HUDEP-2 (cell line): Measurements from ENCODE around the gene NCLN.

Experiments
- DNase-seq, 76 experiments: peaks; one replicate each; lab custom pipeline; 2025; ENCODE audit not compliant: unreplicated experiment in 76 of 76; lab: John Stamatoyannopoulos, UW

The NCLN gene

GRCh38 chr19:3185461-3186159 lies at the start of gene NCLN:
Gene NCLN, plus strand, starts transcription at chr19:3185930. Its CDS starts 101 bp downstream, at chr19:3186031.
- DNase-seq, result peak in 74 of 76 experiments; percentile 70 to 99 (median 94)

GRCh38 chr19:3135961-3136683 lies 49.6 kb upstream of the NCLN start, which contains the start of gene GNA15:
Gene GNA15, plus strand, starts transcription at chr19:3136033. Its CDS starts 418 bp downstream, at chr19:3136451.
- DNase-seq, result peak in 55 of 76 experiments; percentile 13 to 80 (median 50)

- no peak for DNase-seq
Measured at GRCh38 chr19:3136684-3137055, 49.1 kb upstream of the NCLN start.

- peak in 9 of 76 experiments; percentile 8 to 37 (median 18) for DNase-seq
Measured at GRCh38 chr19:3137119-3137518, 48.6 kb upstream of the NCLN start.

GRCh38 chr19:3138268-3138667 lies 47.5 kb upstream of the NCLN start:
- DNase-seq, result no peak

- DNase-seq, result no peak
Measured at GRCh38 chr19:3140667-3141038, 45.1 kb upstream of the NCLN start.

- peak in 12 of 76 experiments; percentile 12 to 47 (median 26) for DNase-seq
Measured at GRCh38 chr19:3142292-3142670, 43.4 kb upstream of the NCLN start.

- DNase-seq, result no peak
Measured at GRCh38 chr19:3142781-3143337, 42.9 kb upstream of the NCLN start.

GRCh38 chr19:3145909-3146676 lies 39.6 kb upstream of the NCLN start:
- DNase-seq, result no peak

- peak in 49 of 76 experiments; percentile 11 to 74 (median 45) for DNase-seq
Measured at GRCh38 chr19:3146677-3147100, 39.0 kb upstream of the NCLN start.

GRCh38 chr19:3148503-3148902 lies 37.2 kb upstream of the NCLN start:
- no peak for DNase-seq

GRCh38 chr19:3149089-3149488 lies 36.6 kb upstream of the NCLN start:
- DNase-seq, result no peak

GRCh38 chr19:3149526-3150505 lies 35.9 kb upstream of the NCLN start:
- no peak for DNase-seq

GRCh38 chr19:3150739-3151329 lies 34.9 kb upstream of the NCLN start:
- no peak for DNase-seq

GRCh38 chr19:3151563-3152418 lies 33.9 kb upstream of the NCLN start:
- DNase-seq, result no peak

- DNase-seq, result no peak
Measured at GRCh38 chr19:3152419-3152780, 33.3 kb upstream of the NCLN start.

- no peak for DNase-seq
Measured at GRCh38 chr19:3153286-3154230, 32.2 kb upstream of the NCLN start.
